KOPT-K1 (cell line): ENCODE data around the gene BTNL3.
"Not testable (repeated sequence)": the region's sequence is repeated elsewhere in the genome, so short reads cannot be mapped to it uniquely, and the experiment has no call there.

Source experiments
- H3K27ac ChIP-seq: fragments of 200-600 bp; sonication (generic); 2 replicates; pipeline ENCODE4 v1.5.1; 2016; ENCODE audit warnings: antibody characterized with exemption, mild to moderate bottlenecking, low read depth, low read length; ENCODE audit not compliant: poor library complexity, severe bottlenecking
- H3K36me3 ChIP-seq: fragments of 200-600 bp; sonication (generic); 2 replicates; pipeline ENCODE4 v1.5.1; 2017; ENCODE audit warnings: antibody characterized with exemption, mild to moderate bottlenecking, low read length, moderate library complexity; ENCODE audit not compliant: insufficient read depth
- H3K9me3 ChIP-seq: fragments of 200-600 bp; sonication (generic); 2 replicates; pipeline ENCODE4 v1.5.1; 2017; ENCODE audit warnings: antibody characterized with exemption, low read length, mild to moderate bottlenecking; ENCODE audit not compliant: insufficient read depth, poor library complexity, severe bottlenecking

Gene BTNL3

GRCh38 chr5:180990882-180991242, 2.2 kb downstream of the BTNL3 start:
- no peaks in the 10 kb centered on the region for H3K9me3 ChIP-seq
- no peaks in the 10 kb centered on the region for H3K36me3 ChIP-seq
- H3K27ac ChIP-seq = no peak overlapping the region

GRCh38 chr5:181001947-181002346, 13.3 kb downstream of the BTNL3 start:
- H3K36me3 ChIP-seq = no peaks in the 10 kb centered on the region
- H3K27ac ChIP-seq = no peak overlapping the region
- peaks cover 3% of the 10 kb centered on the region for H3K9me3 ChIP-seq

- no peak overlapping the region for H3K27ac ChIP-seq
- H3K9me3 ChIP-seq = peaks cover 3% of the 10 kb centered on the region
- H3K36me3 ChIP-seq = no peaks in the 10 kb centered on the region
These were observed 17.1 kb downstream of the BTNL3 start for GRCh38 chr5:181005791-181006190.

- H3K9me3 ChIP-seq = peaks cover 3% of the 10 kb centered on the region
- no peak overlapping the region for H3K27ac ChIP-seq
- H3K36me3 ChIP-seq = no peaks in the 10 kb centered on the region
These were observed 19.5 kb downstream of the BTNL3 start for GRCh38 chr5:181008136-181008535.

- H3K27ac ChIP-seq, H3K9me3 ChIP-seq, H3K36me3 ChIP-seq: not testable (repeated sequence)
These were observed 21.4 kb downstream of the BTNL3 start for GRCh38 chr5:181010018-181010417.

- not testable (repeated sequence) for H3K36me3 ChIP-seq, H3K27ac ChIP-seq, H3K9me3 ChIP-seq
These were observed 26.0 kb downstream of the BTNL3 start for GRCh38 chr5:181014654-181015053.

GRCh38 chr5:181017448-181017847, 28.8 kb downstream of the BTNL3 start:
- peaks cover 19% of the 10 kb centered on the region for H3K9me3 ChIP-seq
- not testable (repeated sequence) for H3K36me3 ChIP-seq, H3K27ac ChIP-seq

- no peak overlapping the region for H3K27ac ChIP-seq
- no peaks in the 10 kb centered on the region for H3K36me3 ChIP-seq
- H3K9me3 ChIP-seq = peaks cover 22% of the 10 kb centered on the region
These were observed 32.0 kb downstream of the BTNL3 start for GRCh38 chr5:181020688-181021087.

GRCh38 chr5:181024245-181025064, 35.8 kb downstream of the BTNL3 start:
- no peak overlapping the region for H3K27ac ChIP-seq
- H3K9me3 ChIP-seq = peaks cover 28% of the 10 kb centered on the region
- H3K36me3 ChIP-seq = no peaks in the 10 kb centered on the region

- H3K36me3 ChIP-seq = no peaks in the 10 kb centered on the region
- H3K9me3 ChIP-seq = peaks cover 8% of the 10 kb centered on the region
- no peak overlapping the region for H3K27ac ChIP-seq
These were observed 38.9 kb downstream of the BTNL3 start for GRCh38 chr5:181027452-181028031.

- peaks cover 6% of the 10 kb centered on the region for H3K9me3 ChIP-seq
- H3K27ac ChIP-seq = no peak overlapping the region
- H3K36me3 ChIP-seq = no peaks in the 10 kb centered on the region
These were observed 39.6 kb downstream of the BTNL3 start for GRCh38 chr5:181028032-181028819.

- Histone ChIP-seq H3K27ac (no peak overlapping the region), H3K9me3 (peaks cover 6% of the 10 kb centered on the region)
These were observed 43.1 kb downstream of the BTNL3 start for GRCh38 chr5:181031716-181032115.

GRCh38 chr5:181035991-181036815, 47.6 kb downstream of the BTNL3 start:
- Histone ChIP-seq H3K9me3 (no peaks in the 10 kb centered on the region), H3K27ac (no peak overlapping the region), H3K36me3 (no peaks in the 10 kb centered on the region)

More at GRCh38 chr5:181031716-181032115, 43.1 kb downstream of the BTNL3 start:
- H3K36me3 ChIP-seq = no peaks in the 10 kb centered on the region

- Histone ChIP-seq H3K27ac (no peak overlapping the region), H3K9me3 (no peaks in the 10 kb centered on the region), H3K36me3 (no peaks in the 10 kb centered on the region)
These were observed 48.2 kb downstream of the BTNL3 start for GRCh38 chr5:181036816-181037364.
